Measurements from ENCODE around the gene KRTAP10-8.
"Not testable (repeated sequence)": the region's sequence is repeated elsewhere in the genome, so short reads cannot be mapped to it uniquely, and the experiment has no call there.

Gene KRTAP10-8

GRCh38 chr21:44618504-44618903 lies 6.6 kb downstream of the KRTAP10-8 start:
- no peak for DNase-seq (ENCODE audit: low read depth in 3 of 3)

- DNase-seq (ENCODE audit: low read depth in 3 of 3), result peak; percentile 17 to 41 (median 29)
Measured at GRCh38 chr21:44618909-44619308, 7.0 kb downstream of the KRTAP10-8 start.

GRCh38 chr21:44619886-44620285 lies 8.0 kb downstream of the KRTAP10-8 start:
- no peak for DNase-seq (ENCODE audit: low read depth in 3 of 3)

- DNase-seq (ENCODE audit: low read depth in 3 of 3), result no peak
Measured at GRCh38 chr21:44623575-44623974, 11.7 kb downstream of the KRTAP10-8 start.

- DNase-seq (ENCODE audit: low read depth in 3 of 3), result no peak
Measured at GRCh38 chr21:44625756-44626155, 13.9 kb downstream of the KRTAP10-8 start.

- DNase-seq (ENCODE audit: low read depth in 3 of 3), result no peak
Measured at GRCh38 chr21:44626262-44626661, 14.4 kb downstream of the KRTAP10-8 start.

- no peak for DNase-seq (ENCODE audit: low read depth in 3 of 3)
Measured at GRCh38 chr21:44626673-44627143, 14.8 kb downstream of the KRTAP10-8 start, which contains the start of gene KRTAP10-9. TSS of gene KRTAP10-9 (plus strand) at chr21:44627093. CDS start at chr21:44627172, 79 bp downstream.

GRCh38 chr21:44627181-44627822 lies 15.4 kb downstream of the KRTAP10-8 start:
- not testable (repeated sequence) for DNase-seq (ENCODE audit: low read depth in 3 of 3)

- not testable (repeated sequence) for DNase-seq (ENCODE audit: low read depth in 3 of 3)
Measured at GRCh38 chr21:44627831-44628233, 16.0 kb downstream of the KRTAP10-8 start.

- DNase-seq (ENCODE audit: low read depth in 3 of 3), result no peak
Measured at GRCh38 chr21:44628707-44629391, 17.0 kb downstream of the KRTAP10-8 start.

- no peak for DNase-seq (ENCODE audit: low read depth in 3 of 3)
Measured at GRCh38 chr21:44630440-44630839, 18.6 kb downstream of the KRTAP10-8 start.

- no peak for DNase-seq (ENCODE audit: low read depth in 3 of 3)
Measured at GRCh38 chr21:44632067-44632466, 20.2 kb downstream of the KRTAP10-8 start.

- DNase-seq (ENCODE audit: low read depth in 3 of 3), result no peak
Measured at GRCh38 chr21:44636209-44637017, 24.5 kb downstream of the KRTAP10-8 start.

GRCh38 chr21:44637018-44637850 lies 25.4 kb downstream of the KRTAP10-8 start, which contains the start of gene KRTAP10-10:
TSS of gene KRTAP10-10 (plus strand) at chr21:44637356. CDS start at chr21:44637418, 62 bp downstream.
- no peak for DNase-seq (ENCODE audit: low read depth in 3 of 3)

GRCh38 chr21:44637851-44638348 lies 26.0 kb downstream of the KRTAP10-8 start:
- not testable (repeated sequence) for DNase-seq (ENCODE audit: low read depth in 3 of 3)

- not testable (repeated sequence) for DNase-seq (ENCODE audit: low read depth in 3 of 3)
Measured at GRCh38 chr21:44638506-44639330, 26.8 kb downstream of the KRTAP10-8 start.

GRCh38 chr21:44639331-44639655 lies 27.4 kb downstream of the KRTAP10-8 start:
- no peak for DNase-seq (ENCODE audit: low read depth in 3 of 3)

- DNase-seq (ENCODE audit: low read depth in 3 of 3), result no peak
Measured at GRCh38 chr21:44640761-44641160, 28.9 kb downstream of the KRTAP10-8 start.

- DNase-seq (ENCODE audit: low read depth in 3 of 3), result no peak
Measured at GRCh38 chr21:44643741-44644310, 31.9 kb downstream of the KRTAP10-8 start.

- no peak for DNase-seq (ENCODE audit: low read depth in 3 of 3)
Measured at GRCh38 chr21:44644878-44645277, 33.0 kb downstream of the KRTAP10-8 start.

All from stimulated activated CD4-positive, alpha-beta T cell treated with anti-CD3 and anti-CD28 coated beads, TNF-alpha, amount 100 ng/mL, for 4 hours (primary cell).